GM18511 (cell line): Measurements from ENCODE around the gene ELAVL4.

Source experiments
- ATAC-seq: cut with Tn5 transposase; IDR thresholded peaks from one replicate; pipeline ENCODE4 v1.9.1; 2021; ENCODE audit warnings: mild to moderate bottlenecking, moderate library complexity; ENCODE audit not compliant: unreplicated experiment

The ELAVL4 gene

DNA sequence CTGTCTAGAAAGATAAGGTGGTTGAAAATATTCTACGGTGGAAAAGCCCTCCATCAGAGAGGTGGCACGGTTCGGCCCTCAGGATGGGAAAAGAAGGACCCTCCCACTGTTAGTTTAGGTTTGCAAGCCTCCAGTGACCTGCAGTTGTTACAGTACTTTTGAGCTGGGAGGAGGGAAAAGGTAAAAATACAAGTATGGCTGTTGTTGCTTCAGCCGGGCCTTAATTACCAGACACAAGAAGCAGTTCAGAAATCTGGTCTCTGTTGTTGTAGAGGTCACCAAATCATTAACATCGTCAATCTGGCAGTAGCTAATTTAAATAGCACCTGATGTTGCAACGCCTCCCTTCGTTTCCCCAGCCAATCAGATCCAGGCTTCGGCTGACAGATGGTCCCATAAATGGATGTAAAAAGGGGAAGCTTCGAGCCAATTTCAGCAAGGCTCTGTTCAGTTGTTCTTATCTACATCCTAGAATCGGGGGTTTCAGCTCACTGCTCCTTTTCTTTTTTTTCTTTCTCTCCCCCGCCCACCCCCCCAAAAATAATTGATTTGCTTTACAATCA is at the start of gene ELAVL4:
ELAVL4 (plus strand) TSS at position 424 of the 563 bp plus-strand sequence. CDS start 270 bp downstream, outside the sequence.
- ATAC-seq, result no peak

DNA sequence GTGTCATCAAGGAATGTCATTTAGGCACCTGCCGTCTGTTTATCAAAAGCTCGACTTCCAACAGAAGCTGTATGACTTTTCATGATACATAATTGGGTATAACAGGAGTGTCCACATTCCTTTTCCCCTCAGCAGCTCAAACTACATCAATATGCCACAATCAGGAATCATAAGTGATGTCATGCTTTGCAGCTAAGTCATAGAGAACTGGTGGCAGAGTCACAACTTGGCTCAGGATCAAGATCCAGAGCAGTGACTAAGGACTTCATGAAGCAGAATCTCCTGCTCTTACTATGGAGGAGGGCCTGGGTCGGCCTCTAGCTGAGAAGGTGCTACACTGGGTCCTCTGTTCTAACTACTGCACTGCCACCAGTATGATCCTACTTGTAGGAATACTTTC is 48.4 kb upstream of the ELAVL4 start:
- ATAC-seq, result no peak

DNA sequence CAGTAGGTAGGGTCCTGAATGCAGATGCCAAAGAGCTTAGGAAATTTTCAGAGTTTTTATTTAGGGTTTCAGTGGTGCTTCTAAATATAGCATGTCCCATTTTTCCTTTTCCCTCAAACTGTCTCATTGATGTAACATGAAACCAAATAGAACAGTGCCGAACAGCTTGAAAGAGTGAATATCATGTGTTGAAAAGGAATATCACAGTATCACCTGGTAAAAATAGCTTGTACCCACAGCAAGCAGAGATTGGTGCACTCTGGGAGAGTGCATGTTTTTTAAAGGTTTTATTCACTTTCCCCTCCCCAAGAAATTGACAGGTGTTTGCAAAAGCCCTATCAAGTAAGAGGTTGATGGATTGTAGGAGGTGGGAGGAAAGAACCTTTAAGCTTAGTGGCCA is 41.9 kb upstream of the ELAVL4 start:
- ATAC-seq, result no peak

DNA sequence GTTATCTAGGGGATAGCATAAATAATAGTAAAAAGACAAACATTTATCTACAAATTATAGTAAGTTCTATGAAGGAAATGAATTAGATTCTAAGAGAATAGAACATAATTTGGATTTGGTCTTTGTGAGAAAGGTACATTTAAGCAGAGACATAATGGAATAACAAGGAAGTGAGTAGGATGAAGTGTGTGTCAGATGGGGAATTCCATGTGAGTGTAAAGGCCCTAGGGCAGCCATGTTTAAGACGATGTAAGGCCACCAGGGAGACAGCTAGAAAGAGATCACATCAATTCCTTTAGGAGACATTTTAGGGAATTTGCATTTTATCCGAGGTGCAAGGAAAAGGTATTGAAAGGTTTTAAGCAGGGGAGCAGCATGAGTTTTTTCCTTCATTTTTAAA is 33.8 kb upstream of the ELAVL4 start:
- no peak for ATAC-seq

DNA sequence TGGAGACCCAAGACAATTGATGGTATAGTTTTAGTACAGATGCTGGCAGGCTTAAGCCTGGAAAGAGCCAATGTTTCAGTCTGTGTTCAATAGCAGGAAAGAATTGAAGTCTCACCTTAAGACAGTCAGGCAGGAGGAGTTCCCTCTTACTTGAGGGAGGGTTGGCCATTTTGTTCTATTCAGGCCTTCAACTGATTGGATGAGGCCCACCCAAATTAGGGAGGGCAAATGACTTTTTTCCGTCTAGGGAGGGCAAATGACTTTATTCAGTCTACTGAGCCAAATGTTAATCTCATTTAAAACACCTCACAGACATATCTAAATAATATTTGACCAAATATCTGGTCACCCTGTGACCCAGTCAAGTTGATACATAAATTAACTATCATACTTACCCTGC is 31.4 kb upstream of the ELAVL4 start:
- ATAC-seq, result no peak

DNA sequence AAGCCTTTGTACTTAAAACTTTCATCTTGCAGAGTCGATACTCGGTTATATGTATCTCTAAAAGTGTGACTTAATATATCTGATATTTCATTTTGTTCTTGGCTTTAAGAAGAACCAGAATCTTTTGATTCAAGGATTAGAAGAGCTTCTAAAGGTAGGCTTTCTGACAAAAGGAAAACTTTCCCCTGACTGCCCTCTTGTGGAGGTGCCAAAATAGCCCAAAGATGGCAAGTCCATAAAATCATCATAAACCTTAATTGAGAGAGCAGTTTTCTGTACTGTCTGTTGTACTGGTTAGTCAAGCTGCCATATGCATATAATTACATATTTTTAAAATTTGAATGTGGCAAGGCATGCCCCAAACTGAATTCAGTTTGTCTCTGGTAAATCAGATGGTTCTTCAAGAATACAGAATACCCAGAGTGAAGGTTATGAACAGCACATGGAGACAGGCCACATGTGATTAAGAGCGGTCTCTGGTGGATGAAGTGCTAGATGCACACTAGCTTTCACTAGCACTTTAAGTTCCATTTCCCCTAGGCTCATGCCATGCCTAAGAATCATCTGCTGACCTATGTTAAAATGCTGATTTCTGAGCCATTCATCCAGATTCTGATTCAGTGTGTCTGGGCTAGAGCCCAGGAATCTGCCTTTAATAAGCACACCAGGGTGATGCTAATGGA is 27.7 kb upstream of the ELAVL4 start:
- ATAC-seq, result no peak

DNA sequence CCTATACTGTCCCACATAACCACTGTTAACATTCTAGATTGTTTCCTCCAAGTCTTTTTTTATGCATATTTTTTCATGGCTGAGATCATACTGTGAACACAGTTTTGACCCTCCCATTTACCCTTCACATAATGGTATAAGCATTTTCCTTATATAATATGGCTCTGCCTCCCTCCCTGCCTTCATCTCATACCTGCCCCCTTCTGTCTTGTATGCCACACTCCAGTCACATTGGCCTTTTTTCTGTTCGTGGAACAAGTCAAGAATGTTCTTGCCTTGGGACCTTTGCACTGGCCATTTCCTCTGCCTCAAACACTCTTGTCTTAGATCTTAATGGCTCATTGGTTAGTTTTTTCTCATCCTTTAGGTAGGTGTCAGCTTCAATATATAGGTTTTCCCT is 24.3 kb upstream of the ELAVL4 start:
- ATAC-seq, result no peak

DNA sequence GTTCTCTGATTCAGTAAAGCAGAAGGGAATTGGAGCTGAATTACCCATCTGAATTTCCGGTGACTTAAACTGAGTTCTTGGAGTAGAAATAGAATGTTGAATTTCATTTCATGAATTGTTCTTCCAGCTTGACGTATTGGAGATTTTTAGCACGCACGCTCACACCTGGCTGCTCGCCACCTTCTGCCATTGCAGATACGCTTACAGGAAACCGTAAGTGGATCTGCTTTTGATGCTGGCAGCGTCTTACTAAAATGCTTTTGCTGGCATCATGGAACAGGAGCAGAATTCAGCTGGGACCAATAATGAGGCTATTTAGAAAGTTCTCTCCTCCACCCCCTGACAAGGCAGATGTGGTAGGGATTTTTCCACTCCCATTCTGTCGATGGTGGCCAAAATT is 17.7 kb upstream of the ELAVL4 start:
- ATAC-seq, result no peak

DNA sequence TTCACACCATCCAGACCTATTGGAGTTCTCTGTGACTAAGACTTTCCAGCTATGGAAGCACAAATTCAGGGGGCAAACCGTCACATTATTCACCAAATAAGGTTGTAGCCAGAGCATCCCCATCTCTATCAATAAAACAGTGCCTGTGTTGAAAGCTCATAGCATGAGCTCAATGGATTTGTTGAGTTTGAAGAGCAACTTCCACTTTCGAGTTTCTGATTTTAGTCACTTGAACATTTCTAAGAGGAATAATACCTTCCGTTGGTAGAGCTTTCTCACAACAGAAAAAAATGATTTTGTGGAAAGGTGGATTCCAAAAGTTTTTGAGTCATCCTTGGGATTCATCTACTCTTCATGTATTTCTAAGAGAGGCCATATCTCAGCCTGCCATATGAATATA is 13.0 kb upstream of the ELAVL4 start:
- ATAC-seq, result no peak

DNA sequence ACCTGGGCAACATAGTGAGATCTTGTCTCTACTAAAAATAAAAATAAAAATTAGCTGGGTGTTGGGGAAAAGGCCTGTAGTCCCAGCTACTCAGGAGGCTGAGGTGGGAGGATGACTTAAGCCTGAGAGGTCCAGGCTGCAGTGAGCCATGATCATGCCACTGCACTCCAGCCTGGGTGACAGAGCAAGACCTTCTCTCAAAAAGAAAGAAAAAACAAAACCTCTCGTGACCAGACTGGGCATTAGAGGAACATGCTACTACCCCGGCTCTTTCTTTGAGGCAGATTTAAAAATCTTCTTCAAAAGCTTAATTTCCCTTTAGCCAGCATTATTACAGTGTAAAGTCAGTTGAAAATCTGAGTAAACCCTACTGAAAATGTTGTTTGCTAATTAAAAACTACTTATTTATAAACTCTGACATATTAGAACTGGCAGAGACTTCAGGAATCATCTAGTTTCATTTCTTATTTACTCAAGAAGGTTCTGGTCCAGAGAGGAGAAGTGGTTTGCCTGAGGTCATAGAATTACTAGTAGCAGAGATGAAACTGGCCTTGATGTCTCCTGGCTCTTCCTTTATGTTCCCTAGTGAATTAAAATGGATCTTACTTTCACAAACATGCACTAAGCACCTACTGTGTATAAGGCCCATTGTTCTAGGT is 11.6 kb upstream of the ELAVL4 start:
- ATAC-seq, result no peak

DNA sequence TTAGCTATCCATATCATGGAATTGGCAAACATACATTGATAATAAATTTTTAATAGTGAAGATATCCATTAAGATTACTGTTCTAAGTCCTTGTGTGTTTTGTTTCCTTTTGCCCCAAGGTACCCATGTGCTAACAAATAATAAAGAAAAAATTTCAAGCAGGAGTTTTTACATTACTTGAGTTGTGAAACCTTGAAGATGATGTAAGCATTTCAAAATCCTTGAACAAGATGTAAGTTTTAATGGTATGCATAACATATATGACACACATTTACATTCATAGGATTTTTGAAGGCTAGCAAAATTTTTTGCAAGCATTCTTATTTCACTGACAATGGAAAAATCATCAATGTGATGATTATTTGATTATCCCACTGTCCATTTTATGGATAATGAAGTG is 10.9 kb upstream of the ELAVL4 start:
- ATAC-seq, result no peak

DNA sequence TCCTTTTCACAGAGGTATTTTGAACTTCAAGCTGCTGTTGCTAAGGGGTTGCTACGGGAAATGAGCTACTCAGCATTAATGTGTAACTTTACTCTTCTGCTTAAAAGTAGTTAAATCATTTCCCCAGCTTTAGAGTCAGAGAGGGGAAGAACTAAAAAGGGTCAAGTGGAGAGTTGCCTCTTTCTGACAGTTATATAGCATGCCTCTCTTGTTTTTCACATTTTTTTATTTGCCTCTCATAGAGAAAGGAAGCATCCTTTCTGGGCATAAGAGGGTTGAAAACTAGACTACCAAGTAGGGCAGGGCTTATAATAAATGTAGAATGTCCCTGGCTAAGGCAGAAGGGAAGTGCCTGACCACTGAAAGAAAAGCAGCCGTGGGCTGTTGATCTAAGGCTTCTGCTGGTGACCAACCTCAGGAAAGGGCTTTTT is 10.1 kb upstream of the ELAVL4 start:
- ATAC-seq, result no peak

DNA sequence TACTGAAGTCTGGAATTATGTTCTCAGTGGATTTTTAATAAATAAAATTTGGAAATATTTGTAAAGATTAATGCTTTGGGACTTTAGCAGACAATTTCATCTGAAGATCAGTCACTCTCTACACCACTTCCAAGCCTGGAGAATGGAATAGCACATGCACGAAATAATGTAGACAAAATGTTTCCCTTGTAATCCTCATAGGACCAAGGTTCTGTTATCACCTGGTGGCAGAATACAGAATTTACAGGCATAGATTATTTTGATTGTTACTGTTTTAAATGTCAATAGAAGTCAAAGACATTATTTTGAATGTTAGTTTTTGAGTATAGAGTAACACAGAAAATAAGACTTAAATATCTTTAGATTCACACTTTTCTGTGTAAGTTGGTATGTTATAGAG is 9.1 kb upstream of the ELAVL4 start:
- ATAC-seq, result no peak

DNA sequence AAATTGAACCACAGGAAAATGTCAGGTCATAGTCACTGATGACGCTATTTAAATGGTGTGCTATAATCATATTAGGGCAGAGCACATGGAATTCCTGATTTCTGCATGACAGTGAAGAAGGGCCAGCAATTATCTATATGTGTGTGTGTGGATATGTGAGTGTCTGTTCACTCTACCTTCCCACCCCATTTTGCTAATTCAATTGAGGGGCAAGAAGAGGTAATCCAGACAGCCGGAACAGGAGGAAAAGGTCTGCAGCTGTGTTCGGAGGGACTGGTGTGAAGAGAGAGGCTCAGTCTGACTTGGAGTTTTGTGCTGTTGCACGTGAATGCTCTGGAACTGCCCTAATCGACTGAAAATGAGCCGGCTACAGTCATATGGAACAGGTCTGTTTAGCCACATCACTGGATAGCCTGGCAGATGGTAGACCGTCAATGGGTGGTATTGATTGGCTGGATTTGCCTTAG is 5.1 kb upstream of the ELAVL4 start:
- no peak for ATAC-seq

DNA sequence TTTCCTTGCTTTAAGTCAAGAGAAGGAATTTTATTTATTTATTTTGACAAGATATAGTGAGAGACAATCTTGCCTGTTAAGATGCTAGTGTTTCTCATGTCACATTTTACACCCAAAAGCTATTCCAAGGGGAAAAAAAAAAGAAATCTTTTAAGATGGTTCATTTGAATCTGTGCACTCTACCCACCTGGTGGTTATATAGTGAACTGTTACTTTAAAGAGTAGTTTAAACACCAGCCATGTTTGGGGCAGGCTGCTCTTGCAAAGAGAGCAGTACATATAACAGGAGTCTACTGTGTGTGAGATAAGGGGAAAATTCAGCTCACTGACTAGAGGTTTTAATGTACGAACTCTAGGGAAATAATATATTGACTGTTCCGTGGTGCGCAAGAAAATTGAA is 3.3 kb upstream of the ELAVL4 start:
- no peak for ATAC-seq

DNA sequence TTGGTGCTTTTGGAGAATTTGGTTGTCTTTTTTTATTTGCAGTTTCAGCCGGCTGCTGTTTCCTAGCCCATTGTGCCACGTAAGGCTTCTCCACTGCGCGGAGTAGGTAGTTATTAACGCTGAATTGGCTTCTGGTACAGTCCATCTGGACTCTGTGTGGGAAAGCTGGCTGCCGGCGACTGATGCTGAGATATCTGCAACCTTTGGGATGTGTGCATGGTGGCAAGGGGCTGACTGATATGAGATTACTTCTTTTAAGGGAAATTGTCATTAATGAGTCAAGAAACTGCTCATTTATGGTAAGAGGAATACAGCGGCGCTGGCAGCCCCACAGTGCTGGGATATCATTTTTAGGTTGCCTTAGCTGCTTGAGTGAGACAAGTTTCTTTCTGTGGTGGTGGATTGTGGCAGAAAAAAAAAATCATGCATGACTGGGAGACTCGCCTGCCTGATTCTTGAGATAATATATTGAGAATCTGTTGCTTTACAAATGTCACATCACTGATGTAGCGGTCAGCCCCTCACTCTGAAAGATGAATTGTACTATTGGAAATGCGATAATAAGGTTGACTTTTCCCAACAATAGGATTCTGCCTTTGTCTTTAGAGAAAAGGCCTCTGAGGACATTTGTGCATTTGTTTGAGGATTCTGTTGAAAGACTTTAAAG is 2.5 kb upstream of the ELAVL4 start:
- ATAC-seq, result no peak

DNA sequence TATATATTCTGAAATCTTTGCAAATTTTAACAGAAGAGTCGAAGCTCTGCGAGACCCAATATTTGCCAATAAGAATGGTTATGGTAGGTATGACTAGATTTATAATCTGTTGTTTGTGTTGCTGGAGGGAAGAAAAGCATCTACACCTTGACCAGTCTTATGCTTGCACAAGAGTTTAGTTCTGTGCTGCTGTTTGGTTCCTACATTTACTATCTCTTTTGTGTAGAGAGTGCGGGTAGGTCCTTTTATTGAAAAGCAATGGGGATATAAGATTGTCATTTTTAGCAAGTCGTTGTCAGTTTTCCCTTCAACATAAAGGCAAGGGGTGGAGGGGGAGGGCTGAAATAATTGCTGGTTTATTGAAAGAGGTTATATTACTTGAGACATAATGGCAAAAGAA is 396 bp downstream of the ELAVL4 start:
- no peak for ATAC-seq

DNA sequence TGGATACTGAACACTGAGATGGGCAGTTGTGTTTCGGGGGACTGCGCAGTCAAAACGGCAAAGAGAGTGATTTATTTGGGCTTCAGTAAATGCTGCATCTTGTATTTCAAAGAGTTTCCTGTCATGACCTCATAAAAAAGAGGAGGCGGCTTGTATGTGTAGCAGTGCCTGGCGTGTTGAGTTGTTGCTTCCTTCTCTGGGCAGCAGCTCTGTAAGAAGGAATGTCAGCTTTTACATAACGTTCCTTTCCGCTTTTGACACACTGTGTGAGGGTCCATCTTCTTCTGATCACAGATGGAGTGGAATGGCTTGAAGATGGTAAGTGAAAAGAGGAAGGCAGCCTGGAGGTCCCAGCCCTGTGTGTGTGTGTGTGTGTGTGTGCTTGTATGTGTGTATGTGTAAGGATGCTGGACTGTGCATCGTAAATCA is 941 bp downstream of the ELAVL4 start:
- ATAC-seq, result no peak

DNA sequence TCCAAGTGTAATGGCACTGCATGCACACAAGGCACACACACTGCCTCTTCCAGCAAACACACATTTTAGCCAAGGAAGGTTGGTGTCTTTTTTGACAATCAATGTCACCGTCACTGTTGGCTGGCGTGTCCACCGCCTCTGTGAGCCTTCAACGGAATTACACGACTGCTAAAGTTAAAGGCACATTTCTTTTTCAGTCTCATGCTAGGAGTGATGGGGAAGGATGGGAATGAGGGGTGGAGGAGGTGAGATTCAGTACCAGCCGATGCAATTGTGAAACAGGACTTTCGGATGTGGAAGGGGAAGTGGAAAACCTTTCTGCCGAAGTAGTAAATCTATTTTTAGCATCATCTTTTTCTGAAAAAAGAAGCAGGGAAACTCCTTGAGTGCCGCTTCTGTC is 1.4 kb downstream of the ELAVL4 start:
- ATAC-seq, result no peak

DNA sequence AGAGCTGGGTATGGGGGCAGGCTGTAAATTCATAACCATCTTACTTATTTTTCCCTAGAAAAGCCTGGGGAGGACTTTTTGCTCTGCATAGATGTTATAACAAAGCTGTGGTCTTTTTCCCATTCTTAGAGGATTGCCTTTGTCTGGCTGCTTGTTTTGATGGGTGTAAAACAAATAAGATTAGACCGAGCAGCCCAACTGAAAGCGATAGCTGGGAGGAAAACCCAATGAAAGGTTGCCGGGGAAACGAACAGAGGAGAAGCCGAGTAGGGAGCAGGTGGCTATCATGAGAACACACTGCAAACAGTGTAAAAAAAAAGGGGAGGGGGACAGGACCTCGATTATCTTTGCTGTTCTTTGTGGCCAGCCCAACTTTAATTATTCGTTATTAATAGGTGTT is 1.9 kb downstream of the ELAVL4 start:
- no peak for ATAC-seq

DNA sequence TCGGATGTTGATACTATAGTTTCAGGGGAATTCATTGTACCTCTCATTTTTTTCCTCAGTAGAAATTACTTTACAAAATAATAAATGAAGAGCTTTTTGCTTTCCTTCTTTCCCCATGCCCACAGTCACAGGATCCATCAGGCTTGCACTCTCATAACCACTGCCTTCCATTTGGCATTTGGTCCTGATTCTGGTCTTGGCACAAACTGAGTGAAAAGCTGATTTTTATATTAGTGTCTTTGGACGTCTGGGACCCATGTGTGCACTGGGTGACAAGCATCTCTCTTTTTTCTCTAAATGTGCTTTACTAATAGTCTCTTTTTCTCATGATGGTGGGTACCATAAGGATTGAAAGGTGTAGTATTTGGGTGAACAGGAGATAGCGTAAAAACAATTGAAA is 2.8 kb downstream of the ELAVL4 start:
- ATAC-seq, result no peak

DNA sequence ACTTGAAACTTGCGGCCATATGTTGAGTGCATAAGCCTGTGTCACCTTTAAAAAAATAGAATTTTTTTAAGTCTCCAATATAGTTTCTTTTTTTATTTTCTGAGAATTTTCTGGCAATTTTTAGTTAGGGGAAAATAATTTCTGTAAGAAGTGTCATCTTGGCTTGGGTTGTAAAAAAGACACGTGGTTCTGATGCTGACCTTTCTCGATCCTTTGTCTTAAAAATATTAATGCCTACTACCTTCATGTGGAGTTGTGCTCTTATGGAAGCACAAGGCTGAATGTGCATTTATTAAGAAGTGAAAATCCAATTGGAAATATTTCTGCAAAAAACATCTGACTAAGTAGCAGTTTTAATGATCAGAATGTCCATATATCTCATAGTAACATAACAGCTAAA is 3.5 kb downstream of the ELAVL4 start:
- no peak for ATAC-seq
